Lung (tissue), 12 donors: ENCODE measurements around the gene KHDC1L. TPM values are rescaled to one million over a fixed set of nuclear protein-coding genes. Genes with fewer than 3 reads are reported as not detected.

ENCODE experiments used
- ATAC-seq: fragments of 200-7000 bp; cut with Tn5 transposase; one replicate; pipeline ENCODE4 v1.9.1; 2020; ENCODE audit warnings: moderate number of reproducible peaks; ENCODE audit not compliant: insufficient read depth, low FRiP score
- DNase-seq, 3 donors: peaks; one replicate each; pipeline ENCODE4 v3.0.0-alpha.2; 2013 to 2017
- H3K27ac ChIP-seq, 2 donors: one replicate each; pipeline ENCODE4 v1.5.1; 2013; ENCODE audit warnings: mild to moderate bottlenecking in 2 of 2, moderate library complexity in 2 of 2, control low read depth in 1 of 2, inconsistent platforms in 1 of 2, low read depth in 1 of 2, low read length in 1 of 2
- H3K27me3 ChIP-seq, 3 donors: one replicate each; pipeline ENCODE4 v1.5.1; 2013; ENCODE audit warnings: low read length in 2 of 3; ENCODE audit not compliant: control insufficient read depth in 3 of 3, insufficient read depth in 3 of 3
- H3K36me3 ChIP-seq, 4 donors: one replicate each; pipeline ENCODE4 v1.5.1; 2013; ENCODE audit warnings: low read length in 4 of 4, mild to moderate bottlenecking in 1 of 4, moderate library complexity in 1 of 4; ENCODE audit not compliant: control insufficient read depth in 4 of 4, insufficient read depth in 4 of 4
- H3K4me1 ChIP-seq, 5 donors: one replicate each; pipeline ENCODE4 v1.5.1; 2013; ENCODE audit warnings: low read length in 5 of 5, mild to moderate bottlenecking in 2 of 5, moderate library complexity in 1 of 5; ENCODE audit not compliant: control insufficient read depth in 5 of 5, insufficient read depth in 5 of 5
- H3K4me3 ChIP-seq: one replicate; pipeline ENCODE4 v1.5.1; 2013; ENCODE audit warnings: mild to moderate bottlenecking, control low read depth, moderate library complexity
- H3K9ac ChIP-seq, 2 donors: one replicate each; pipeline ENCODE4 v1.5.1; 2013; ENCODE audit warnings: low read length in 2 of 2, control low read depth in 1 of 2; ENCODE audit not compliant: insufficient read depth in 1 of 2
- H3K9me3 ChIP-seq, 4 donors: one replicate each; pipeline ENCODE4 v1.5.1; 2013; ENCODE audit warnings: low read length in 3 of 4, mild to moderate bottlenecking in 1 of 4, moderate library complexity in 1 of 4; ENCODE audit not compliant: control insufficient read depth in 4 of 4, insufficient read depth in 3 of 4
- WGBS, 2 donors: extraction: QIAGEN DNeasy Blood & Tissue Kit; methylation state at CpG; one replicate each; pipeline ENCODE4 v1.1.7; 2013; 5-methylcytosine and 5-hydroxymethylcytosine counted together
- polyA plus RNA-seq, 2 donors: library from polyadenylated mRNA; stranded (reverse); fragments of 200-250 nt; gene quantifications; one replicate each; pipeline ENCODE4 v1.2.1, GENCODE V29; 2013
- total RNA-seq, 2 donors: library from RNA; depleted of rRNA in 1 of 2; stranded (reverse); fragments of >200 nt in 1 of 2; gene quantifications; one replicate each; pipeline ENCODE4 v1.2.1, GENCODE V29; 2014 to 2021
- TF ChIP-seq, protein P1 (sequence below): IDR thresholded peaks from 2 replicates; pipeline ENCODE4 v1.5.1; 2012; ENCODE audit warnings: mild to moderate bottlenecking; ENCODE audit errors: control extremely low read depth, extremely low read depth
- donor health status: control.
- donor health status: control.
- donor health status: Bipolar disorder and iron deficiency.
- donor health status: healthy.
- donor health status: DM: yes; HTN: yes; CAD: no.

The KHDC1L gene
- total and polyA plus RNA-seq, 4 donors = 0.31 TPM; not detected in 3

GRCh38 chr6:73182021-73182607 is 43.2 kb downstream of the KHDC1L start:
- no peak overlapping the region for H3K4me3 ChIP-seq
- TF ChIP-seq, protein P1, sequence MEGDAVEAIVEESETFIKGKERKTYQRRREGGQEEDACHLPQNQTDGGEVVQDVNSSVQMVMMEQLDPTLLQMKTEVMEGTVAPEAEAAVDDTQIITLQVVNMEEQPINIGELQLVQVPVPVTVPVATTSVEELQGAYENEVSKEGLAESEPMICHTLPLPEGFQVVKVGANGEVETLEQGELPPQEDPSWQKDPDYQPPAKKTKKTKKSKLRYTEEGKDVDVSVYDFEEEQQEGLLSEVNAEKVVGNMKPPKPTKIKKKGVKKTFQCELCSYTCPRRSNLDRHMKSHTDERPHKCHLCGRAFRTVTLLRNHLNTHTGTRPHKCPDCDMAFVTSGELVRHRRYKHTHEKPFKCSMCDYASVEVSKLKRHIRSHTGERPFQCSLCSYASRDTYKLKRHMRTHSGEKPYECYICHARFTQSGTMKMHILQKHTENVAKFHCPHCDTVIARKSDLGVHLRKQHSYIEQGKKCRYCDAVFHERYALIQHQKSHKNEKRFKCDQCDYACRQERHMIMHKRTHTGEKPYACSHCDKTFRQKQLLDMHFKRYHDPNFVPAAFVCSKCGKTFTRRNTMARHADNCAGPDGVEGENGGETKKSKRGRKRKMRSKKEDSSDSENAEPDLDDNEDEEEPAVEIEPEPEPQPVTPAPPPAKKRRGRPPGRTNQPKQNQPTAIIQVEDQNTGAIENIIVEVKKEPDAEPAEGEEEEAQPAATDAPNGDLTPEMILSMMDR = no peak
- 88 to 95% methylated on average over 2 of the region's 2 CpGs for WGBS, 2 donors
- H3K27me3 ChIP-seq = no peaks in the 10 kb centered on the region
- peaks cover 0 to 3% (median 0%) of the 10 kb centered on the region in 5 donors for H3K4me1 ChIP-seq
- H3K9ac ChIP-seq = no peak overlapping the region
- no peaks in the 10 kb centered on the region for H3K36me3 ChIP-seq
- H3K9me3 ChIP-seq = peaks cover 0 to 2% (median 0%) of the 10 kb centered on the region in 4 donors
- DNase-seq = no peak
- no peak overlapping the region for H3K27ac ChIP-seq
- no peak for ATAC-seq

DNA sequence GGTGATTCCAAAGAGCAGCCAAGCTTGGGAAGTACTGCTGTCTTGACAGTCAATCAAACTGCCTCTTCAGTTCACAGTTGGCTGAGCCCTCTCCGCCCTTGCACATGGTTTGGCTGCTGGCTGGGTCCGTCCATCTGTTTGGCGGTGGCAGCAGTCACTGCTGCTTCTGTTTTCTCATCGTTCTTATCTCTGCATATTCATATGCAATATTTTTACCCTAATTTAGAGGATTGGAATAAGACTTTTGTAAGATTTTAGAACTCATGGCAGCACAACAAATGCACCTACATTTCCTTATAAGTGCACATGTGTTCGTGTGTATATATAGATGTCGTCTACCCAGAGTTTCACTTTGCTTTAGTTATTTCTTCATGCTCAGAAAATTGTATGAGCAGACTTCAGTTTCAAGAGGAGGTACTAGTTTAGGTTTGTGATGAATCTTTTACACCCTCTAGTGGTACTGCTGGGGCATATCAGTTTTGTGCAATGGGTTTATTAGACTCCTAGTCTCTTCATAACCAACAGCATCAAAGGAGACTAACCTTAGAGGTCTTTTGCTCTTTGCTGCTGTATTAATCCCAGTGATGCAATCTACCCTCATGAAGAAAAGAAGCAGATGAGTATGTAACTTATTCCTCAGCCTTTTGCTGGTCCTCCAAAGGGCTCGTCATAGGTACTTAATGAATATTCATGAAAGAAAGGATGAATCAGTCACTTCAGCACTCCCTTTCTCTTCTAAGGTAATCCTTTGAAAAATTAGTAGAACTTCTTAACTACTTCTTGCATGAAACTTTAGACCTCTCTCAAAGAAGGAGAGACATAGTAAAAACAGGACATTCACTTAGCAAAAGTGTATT is 44.3 kb downstream of the KHDC1L start:
- peaks cover 0 to 2% (median 0%) of the 10 kb centered on the region in 4 donors for H3K9me3 ChIP-seq
- H3K9ac ChIP-seq = no peak overlapping the region
- 23 to 34% methylated on average over 7 of the region's 7 CpGs for WGBS, 2 donors
- H3K27ac ChIP-seq = no peak overlapping the region
- H3K4me1 ChIP-seq = peaks cover 0 to 3% (median 0%) of the 10 kb centered on the region in 5 donors
- H3K27me3 ChIP-seq = no peaks in the 10 kb centered on the region
- DNase-seq (peak; percentile 21 to 85 (median 80)), ATAC-seq (peak; percentile 91)
- TF ChIP-seq, protein P1 = peak; percentile 38
- H3K36me3 ChIP-seq = no peaks in the 10 kb centered on the region
- no peak overlapping the region for H3K4me3 ChIP-seq

GRCh38 chr6:73180076-73180738 is 45.1 kb downstream of the KHDC1L start:
- TF ChIP-seq, protein P1 = no peak

More at GRCh38 chr6:73180076-73180738, 45.1 kb downstream of the KHDC1L start:
- no peak for ATAC-seq
- Histone ChIP-seq H3K4me1 (peaks cover 0 to 3% (median 0%) of the 10 kb centered on the region in 5 donors), H3K9me3 (peaks cover 0 to 2% (median 0%) of the 10 kb centered on the region in 4 donors), H3K9ac (no peak overlapping the region), H3K36me3 (no peaks in the 10 kb centered on the region), H3K27ac (no peak overlapping the region), H3K27me3 (no peaks in the 10 kb centered on the region), H3K4me3 (no peak overlapping the region)
- WGBS, 2 donors = 78 to 87% methylated on average over 6 of the region's 6 CpGs
- DNase-seq = no peak
